ENCODE results near the gene CYP4A11. TPM values are rescaled to one million over a fixed set of nuclear protein-coding genes. Genes with fewer than 3 reads are reported as not detected.

CYP4A11 gene
- total RNA-seq, 1 experiment from 2014 or later: not detected

DNA sequence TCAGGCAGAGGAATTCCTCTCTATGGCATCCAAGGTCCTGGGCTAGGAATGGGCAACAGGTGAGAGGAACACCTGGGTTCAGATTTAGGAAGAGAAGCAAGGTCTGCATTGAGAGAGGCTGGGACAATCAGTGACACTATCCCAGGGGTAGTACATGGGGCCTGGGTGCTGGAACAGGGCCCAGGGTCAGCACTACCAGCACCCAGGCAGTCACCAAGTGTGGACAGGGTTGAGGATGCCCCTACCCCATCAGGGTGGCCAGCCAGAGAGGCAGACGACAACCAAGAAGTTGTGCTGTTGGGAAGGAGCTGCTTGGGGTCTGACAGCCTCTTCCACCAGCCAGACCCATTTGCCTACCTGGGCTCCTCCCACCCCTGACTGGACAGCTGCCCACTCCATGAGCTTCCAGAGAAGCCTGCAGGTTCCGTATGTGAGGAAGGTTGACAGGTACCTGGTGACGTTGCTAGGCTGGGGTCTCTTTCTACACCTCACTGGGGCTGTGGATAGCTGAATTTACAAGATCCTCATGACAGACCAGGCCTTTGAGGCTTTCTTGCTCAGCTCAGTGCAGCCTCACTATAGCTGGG lies 13.9 kb downstream of the CYP4A11 start:
- H3K27ac ChIP-seq (ENCODE audit: low read length): no peak overlapping the region
- CTCF ChIA-PET: no interaction called here
- POLR2A ChIA-PET (ENCODE audit: unreplicated experiment): no interaction called here
- no peaks in the 10 kb centered on the region for H3F3A ChIP-seq (ENCODE audit: low read length, unreplicated experiment)
- H3K4me3 ChIP-seq (ENCODE audit: low read length): no peak overlapping the region
- H3K9me2 ChIP-seq (replicated peaks; ENCODE audit: low read length): no peaks in the 10 kb centered on the region
- no peak for ATAC-seq
- no peak overlapping the region for H3K4me2 ChIP-seq (ENCODE audit: low read length)
- H2AFZ ChIP-seq (ENCODE audit: low read length): no peak overlapping the region
- H3K9me3 ChIP-seq (ENCODE audit: low read length): no peaks in the 10 kb centered on the region
- no peaks in the 10 kb centered on the region for H4K20me1 ChIP-seq (ENCODE audit: low read length)
- BruUV-seq (replicated peaks): no TSS peak
- DNase-seq: no peak
- no peaks in the 10 kb centered on the region for H3K36me3 ChIP-seq (ENCODE audit: low read depth, low read length)
- TF ChIP-seq EZH2 (IDR thresholded peaks at IDR 0.05; ENCODE audit: low read length, unreplicated experiment): no peak
- TF ChIP-seq, protein P1, sequence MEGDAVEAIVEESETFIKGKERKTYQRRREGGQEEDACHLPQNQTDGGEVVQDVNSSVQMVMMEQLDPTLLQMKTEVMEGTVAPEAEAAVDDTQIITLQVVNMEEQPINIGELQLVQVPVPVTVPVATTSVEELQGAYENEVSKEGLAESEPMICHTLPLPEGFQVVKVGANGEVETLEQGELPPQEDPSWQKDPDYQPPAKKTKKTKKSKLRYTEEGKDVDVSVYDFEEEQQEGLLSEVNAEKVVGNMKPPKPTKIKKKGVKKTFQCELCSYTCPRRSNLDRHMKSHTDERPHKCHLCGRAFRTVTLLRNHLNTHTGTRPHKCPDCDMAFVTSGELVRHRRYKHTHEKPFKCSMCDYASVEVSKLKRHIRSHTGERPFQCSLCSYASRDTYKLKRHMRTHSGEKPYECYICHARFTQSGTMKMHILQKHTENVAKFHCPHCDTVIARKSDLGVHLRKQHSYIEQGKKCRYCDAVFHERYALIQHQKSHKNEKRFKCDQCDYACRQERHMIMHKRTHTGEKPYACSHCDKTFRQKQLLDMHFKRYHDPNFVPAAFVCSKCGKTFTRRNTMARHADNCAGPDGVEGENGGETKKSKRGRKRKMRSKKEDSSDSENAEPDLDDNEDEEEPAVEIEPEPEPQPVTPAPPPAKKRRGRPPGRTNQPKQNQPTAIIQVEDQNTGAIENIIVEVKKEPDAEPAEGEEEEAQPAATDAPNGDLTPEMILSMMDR (conservative IDR thresholded peaks at IDR 0.05; ENCODE audit: low read depth, low read length): no peak
- TF ChIP-seq EZH2phosphoT487 (IDR thresholded peaks at IDR 0.05; ENCODE audit: borderline replicate concordance, low read length): no peak
- peaks cover 6% of the 10 kb centered on the region; the same call in 1 of the 2 replicates for H3K27me3 ChIP-seq (ENCODE audit: low read length)
- H3K9ac ChIP-seq (ENCODE audit: low read length): no peak overlapping the region
- H3K79me2 ChIP-seq (ENCODE audit: low read length): no peaks in the 10 kb centered on the region
- intact Hi-C loops (cut with micrococcal nuclease): no loop called here
- no peaks in the 10 kb centered on the region for H3K4me1 ChIP-seq (ENCODE audit: insufficient read depth, low read length)

DNA sequence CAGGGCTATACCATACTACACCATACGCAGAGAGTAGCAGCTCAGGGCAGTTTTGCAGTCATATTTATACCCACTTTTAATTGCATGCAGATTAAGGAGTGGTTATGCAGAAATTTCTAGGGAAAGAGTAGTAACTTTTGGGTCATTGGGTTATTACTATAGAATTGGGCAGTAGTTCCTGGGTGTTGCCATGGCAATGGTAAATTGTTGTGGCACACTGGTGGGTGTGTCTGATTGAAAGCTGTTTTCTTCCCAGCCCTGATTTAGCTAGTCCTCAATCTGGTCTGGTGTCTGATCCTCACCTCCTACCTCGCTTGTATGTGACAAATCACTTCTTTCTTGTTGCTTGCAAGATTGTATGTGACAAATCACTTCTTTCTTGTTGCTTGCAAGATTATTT lies 30.5 kb downstream of the CYP4A11 start:
- POLR2A ChIA-PET (ENCODE audit: unreplicated experiment): no interaction called here
- Histone ChIP-seq H3K27ac (ENCODE audit: low read length) (no peak overlapping the region), H3K9me3 (ENCODE audit: low read length) (no peaks in the 10 kb centered on the region), H3K79me2 (ENCODE audit: low read length) (no peaks in the 10 kb centered on the region), H4K20me1 (ENCODE audit: low read length) (no peaks in the 10 kb centered on the region), H3F3A (ENCODE audit: low read length, unreplicated experiment) (no peaks in the 10 kb centered on the region), H3K9me2 (replicated peaks; ENCODE audit: low read length) (no peaks in the 10 kb centered on the region), H3K27me3 (ENCODE audit: low read length) (no peaks in the 10 kb centered on the region), H2AFZ (ENCODE audit: low read length) (no peak overlapping the region), H3K4me1 (ENCODE audit: insufficient read depth, low read length) (no peaks in the 10 kb centered on the region), H3K4me3 (ENCODE audit: low read length) (no peak overlapping the region), H3K36me3 (ENCODE audit: low read depth, low read length) (no peaks in the 10 kb centered on the region), H3K4me2 (ENCODE audit: low read length) (no peak overlapping the region), H3K9ac (ENCODE audit: low read length) (no peak overlapping the region)
- TF ChIP-seq, protein P1 (conservative IDR thresholded peaks at IDR 0.05; ENCODE audit: low read depth, low read length): no peak
- TF ChIP-seq EZH2phosphoT487 (IDR thresholded peaks at IDR 0.05; ENCODE audit: borderline replicate concordance, low read length) (no peak), EZH2 (IDR thresholded peaks at IDR 0.05; ENCODE audit: low read length, unreplicated experiment) (no peak)
- CTCF ChIA-PET: no interaction called here
- ATAC-seq: no peak
- intact Hi-C loops (cut with micrococcal nuclease): no loop called here
- BruUV-seq (replicated peaks): no TSS peak
- no peak for DNase-seq

DNA sequence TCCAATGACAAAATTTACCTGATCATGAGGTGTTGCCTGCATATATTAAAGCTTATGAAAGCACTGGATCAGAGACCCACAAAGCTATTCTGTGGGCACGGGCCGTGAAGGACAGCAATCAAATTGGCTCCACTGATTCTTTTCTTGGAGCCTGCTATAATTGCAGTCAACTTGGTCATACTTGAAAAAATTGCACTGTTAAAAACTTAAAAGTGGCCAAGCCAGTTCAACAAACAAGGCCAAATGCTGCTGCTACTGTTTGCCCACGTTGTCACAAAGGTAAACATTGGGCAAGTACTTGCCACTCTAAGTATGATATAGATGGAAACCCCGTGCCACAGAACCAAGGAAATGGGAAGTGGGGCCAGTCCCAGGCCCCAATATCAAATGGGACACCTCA lies 37.8 kb downstream of the CYP4A11 start:
- ChIA-PET POLR2A (ENCODE audit: unreplicated experiment) (no interaction called here), CTCF (no interaction called here)
- no peak overlapping the region for H3K9ac ChIP-seq (ENCODE audit: low read length)

More for the DNA sequence above, 37.8 kb downstream of the CYP4A11 start:
- DNase-seq (peak; percentile 46), ATAC-seq (no peak)
- H3K9me3 ChIP-seq (ENCODE audit: low read length): no peaks in the 10 kb centered on the region
- H3K79me2 ChIP-seq (ENCODE audit: low read length): no peaks in the 10 kb centered on the region
- TF ChIP-seq EZH2 (IDR thresholded peaks at IDR 0.05; ENCODE audit: low read length, unreplicated experiment) (no peak), EZH2phosphoT487 (IDR thresholded peaks at IDR 0.05; ENCODE audit: borderline replicate concordance, low read length) (no peak)
- TF ChIP-seq, protein P1 (conservative IDR thresholded peaks at IDR 0.05; ENCODE audit: low read depth, low read length): no peak
- no peaks in the 10 kb centered on the region for H3K9me2 ChIP-seq (replicated peaks; ENCODE audit: low read length)
- H3K27me3 ChIP-seq (ENCODE audit: low read length): no peaks in the 10 kb centered on the region
- H3K36me3 ChIP-seq (ENCODE audit: low read depth, low read length): no peaks in the 10 kb centered on the region
- no peaks in the 10 kb centered on the region for H3F3A ChIP-seq (ENCODE audit: low read length, unreplicated experiment)
- H3K4me2 ChIP-seq (ENCODE audit: low read length): no peak overlapping the region
- no peak overlapping the region for H2AFZ ChIP-seq (ENCODE audit: low read length)
- H3K4me1 ChIP-seq (ENCODE audit: insufficient read depth, low read length): no peaks in the 10 kb centered on the region
- no peak overlapping the region for H3K4me3 ChIP-seq (ENCODE audit: low read length)
- intact Hi-C loops (cut with micrococcal nuclease): no loop called here
- no peak overlapping the region for H3K27ac ChIP-seq (ENCODE audit: low read length)
- no TSS peak for BruUV-seq (replicated peaks)
- no peaks in the 10 kb centered on the region for H4K20me1 ChIP-seq (ENCODE audit: low read length)

Measured in PC-3 (cell line).